Measurements from ENCODE around the gene NOC3L.

NOC3L gene

GRCh38 chr10:94308866-94309265 is 53.9 kb downstream of the NOC3L start:
- no peak for TF ChIP-seq CTCF (IDR thresholded peaks at IDR 0.05; ENCODE audit: control insufficient read depth, insufficient read depth, low read depth, low read length, missing control alignments)
- no peak for DNase-seq (ENCODE audit: low read depth)
- H3K4me3 ChIP-seq (ENCODE audit: control insufficient read depth, low read depth, low read length) = no peak overlapping the region

- no peak for DNase-seq (ENCODE audit: low read depth)
- H3K4me3 ChIP-seq (ENCODE audit: control insufficient read depth, low read depth, low read length) = no peak overlapping the region
- no peak for TF ChIP-seq CTCF (IDR thresholded peaks at IDR 0.05; ENCODE audit: control insufficient read depth, insufficient read depth, low read depth, low read length, missing control alignments)
Observed at GRCh38 chr10:94307046-94307615, 55.6 kb downstream of the NOC3L start.

GRCh38 chr10:94303929-94304328 is 58.8 kb downstream of the NOC3L start:
- no peak overlapping the region for H3K4me3 ChIP-seq (ENCODE audit: control insufficient read depth, low read depth, low read length)
- TF ChIP-seq CTCF (IDR thresholded peaks at IDR 0.05; ENCODE audit: control insufficient read depth, insufficient read depth, low read depth, low read length, missing control alignments) = no peak
- DNase-seq (ENCODE audit: low read depth) = no peak

- DNase-seq (ENCODE audit: low read depth) = no peak
- no peak for TF ChIP-seq CTCF (IDR thresholded peaks at IDR 0.05; ENCODE audit: control insufficient read depth, insufficient read depth, low read depth, low read length, missing control alignments)
Observed at GRCh38 chr10:94300042-94300441, 62.7 kb downstream of the NOC3L start.

GRCh38 chr10:94299417-94299816 is 63.3 kb downstream of the NOC3L start:
- peak; percentile 62 for DNase-seq (ENCODE audit: low read depth)
- TF ChIP-seq CTCF (IDR thresholded peaks at IDR 0.05; ENCODE audit: control insufficient read depth, insufficient read depth, low read depth, low read length, missing control alignments) = no peak
- no peak overlapping the region for H3K4me3 ChIP-seq (ENCODE audit: control insufficient read depth, low read depth, low read length)

More at GRCh38 chr10:94300042-94300441, 62.7 kb downstream of the NOC3L start:
- H3K4me3 ChIP-seq (ENCODE audit: control insufficient read depth, low read depth, low read length) = no peak overlapping the region

GRCh38 chr10:94294168-94294567 is 68.6 kb downstream of the NOC3L start:
- DNase-seq (ENCODE audit: low read depth) = no peak
- no peak for TF ChIP-seq CTCF (IDR thresholded peaks at IDR 0.05; ENCODE audit: control insufficient read depth, insufficient read depth, low read depth, low read length, missing control alignments)

GRCh38 chr10:94293354-94293753 is 69.4 kb downstream of the NOC3L start:
- no peak for TF ChIP-seq CTCF (IDR thresholded peaks at IDR 0.05; ENCODE audit: control insufficient read depth, insufficient read depth, low read depth, low read length, missing control alignments)
- DNase-seq (ENCODE audit: low read depth) = no peak
- H3K4me3 ChIP-seq (ENCODE audit: control insufficient read depth, low read depth, low read length) = no peak overlapping the region

More at GRCh38 chr10:94294168-94294567, 68.6 kb downstream of the NOC3L start:
- H3K4me3 ChIP-seq (ENCODE audit: control insufficient read depth, low read depth, low read length) = no peak overlapping the region

Data from AG09309 (cell line).